Measurements from ENCODE around the gene C16orf90. TPM values are rescaled to one million over a fixed set of nuclear protein-coding genes. Genes with fewer than 3 reads are reported as not detected.

Gene C16orf90
- total RNA-seq, 1 experiment from 2014 or later: not detected

DNA sequence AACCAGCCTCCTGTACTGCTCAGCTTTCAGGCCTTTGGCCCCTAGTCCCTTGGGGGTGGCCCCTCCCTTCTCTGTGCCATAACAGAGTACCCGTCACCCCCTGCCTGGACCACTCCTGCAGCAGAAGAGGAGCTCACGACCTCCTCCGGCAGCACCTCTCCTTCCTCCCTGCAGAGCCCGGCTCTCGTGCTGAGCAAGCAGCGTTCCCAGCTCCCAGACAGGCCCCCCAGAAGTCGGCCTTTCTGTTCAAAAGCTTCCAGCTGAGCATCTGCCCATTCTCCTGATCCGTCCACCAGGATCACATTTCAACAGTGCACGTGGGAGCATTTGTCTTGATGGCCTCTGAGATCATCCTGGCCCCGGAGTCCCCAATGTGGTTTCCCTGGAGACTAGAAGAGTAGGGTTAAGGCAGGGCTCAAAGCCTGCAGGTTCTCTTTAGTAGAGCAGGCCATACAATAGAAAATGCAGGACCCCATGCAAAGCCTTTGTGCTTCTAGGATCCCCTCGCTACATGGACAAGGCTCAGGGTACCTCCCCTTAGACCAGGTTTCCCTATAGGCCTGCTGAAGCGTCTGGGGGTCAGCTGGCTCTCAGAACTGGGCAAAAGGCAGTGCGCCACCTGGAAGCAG is 46.4 kb upstream of the C16orf90 start:
- Histone ChIP-seq H3K9me3 (ENCODE audit: low read length) (no peaks in the 10 kb centered on the region), H4K20me1 (ENCODE audit: low read length) (no peaks in the 10 kb centered on the region), H3F3A (ENCODE audit: low read length, unreplicated experiment) (no peaks in the 10 kb centered on the region), H2AFZ (ENCODE audit: low read length) (no peak overlapping the region), H3K27ac (ENCODE audit: low read length) (no peak overlapping the region), H3K9me2 (replicated peaks; ENCODE audit: low read length) (no peaks in the 10 kb centered on the region), H3K27me3 (ENCODE audit: low read length) (no peaks in the 10 kb centered on the region), H3K9ac (ENCODE audit: low read length) (no peak overlapping the region), H3K4me1 (ENCODE audit: insufficient read depth, low read length) (no peaks in the 10 kb centered on the region), H3K4me2 (ENCODE audit: low read length) (no peak overlapping the region), H3K4me3 (ENCODE audit: low read length) (no peak overlapping the region), H3K36me3 (ENCODE audit: low read depth, low read length) (no peaks in the 10 kb centered on the region), H3K79me2 (ENCODE audit: low read length) (no peaks in the 10 kb centered on the region)
- ChIA-PET CTCF (no interaction called here), POLR2A (ENCODE audit: unreplicated experiment) (no interaction called here)
- no TSS peak for BruUV-seq (replicated peaks)
- intact Hi-C loops (cut with micrococcal nuclease): no loop called here
- DNase-seq (no peak), ATAC-seq (no peak)
- TF ChIP-seq, protein P1, sequence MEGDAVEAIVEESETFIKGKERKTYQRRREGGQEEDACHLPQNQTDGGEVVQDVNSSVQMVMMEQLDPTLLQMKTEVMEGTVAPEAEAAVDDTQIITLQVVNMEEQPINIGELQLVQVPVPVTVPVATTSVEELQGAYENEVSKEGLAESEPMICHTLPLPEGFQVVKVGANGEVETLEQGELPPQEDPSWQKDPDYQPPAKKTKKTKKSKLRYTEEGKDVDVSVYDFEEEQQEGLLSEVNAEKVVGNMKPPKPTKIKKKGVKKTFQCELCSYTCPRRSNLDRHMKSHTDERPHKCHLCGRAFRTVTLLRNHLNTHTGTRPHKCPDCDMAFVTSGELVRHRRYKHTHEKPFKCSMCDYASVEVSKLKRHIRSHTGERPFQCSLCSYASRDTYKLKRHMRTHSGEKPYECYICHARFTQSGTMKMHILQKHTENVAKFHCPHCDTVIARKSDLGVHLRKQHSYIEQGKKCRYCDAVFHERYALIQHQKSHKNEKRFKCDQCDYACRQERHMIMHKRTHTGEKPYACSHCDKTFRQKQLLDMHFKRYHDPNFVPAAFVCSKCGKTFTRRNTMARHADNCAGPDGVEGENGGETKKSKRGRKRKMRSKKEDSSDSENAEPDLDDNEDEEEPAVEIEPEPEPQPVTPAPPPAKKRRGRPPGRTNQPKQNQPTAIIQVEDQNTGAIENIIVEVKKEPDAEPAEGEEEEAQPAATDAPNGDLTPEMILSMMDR (conservative IDR thresholded peaks at IDR 0.05; ENCODE audit: low read depth, low read length): no peak
- no peak for TF ChIP-seq EZH2phosphoT487 (IDR thresholded peaks at IDR 0.05; ENCODE audit: borderline replicate concordance, low read length)

DNA sequence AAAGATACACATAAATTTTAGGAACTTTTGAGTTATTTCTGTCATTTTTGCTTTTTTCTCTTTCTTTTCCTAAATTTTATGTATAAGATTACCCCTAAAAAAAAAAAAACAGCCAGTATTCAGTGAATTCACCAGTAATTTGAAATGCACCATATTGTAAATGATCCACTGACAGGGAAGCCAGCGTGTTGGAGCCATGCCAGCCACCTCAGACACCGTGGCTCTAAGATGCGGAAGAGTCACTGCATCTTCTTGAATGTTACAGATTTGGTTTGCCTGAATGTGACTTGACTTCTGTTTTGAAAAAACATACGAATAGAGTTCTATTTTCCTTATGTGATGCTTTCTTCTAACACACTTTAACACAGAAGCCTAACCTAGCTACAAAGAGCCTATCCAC is 42.9 kb upstream of the C16orf90 start:
- H3K9me3 ChIP-seq (ENCODE audit: low read length): no peaks in the 10 kb centered on the region
- H3K36me3 ChIP-seq (ENCODE audit: low read depth, low read length): no peaks in the 10 kb centered on the region
- ChIA-PET CTCF (no interaction called here), POLR2A (ENCODE audit: unreplicated experiment) (no interaction called here)
- H3K4me3 ChIP-seq (ENCODE audit: low read length): no peak overlapping the region
- no peaks in the 10 kb centered on the region for H3K4me1 ChIP-seq (ENCODE audit: insufficient read depth, low read length)
- DNase-seq (no peak), ATAC-seq (no peak)
- no peaks in the 10 kb centered on the region for H4K20me1 ChIP-seq (ENCODE audit: low read length)
- H2AFZ ChIP-seq (ENCODE audit: low read length): no peak overlapping the region
- H3K27ac ChIP-seq (ENCODE audit: low read length): no peak overlapping the region
- H3K4me2 ChIP-seq (ENCODE audit: low read length): no peak overlapping the region
- H3K79me2 ChIP-seq (ENCODE audit: low read length): no peaks in the 10 kb centered on the region
- no peaks in the 10 kb centered on the region for H3K9me2 ChIP-seq (replicated peaks; ENCODE audit: low read length)
- TF ChIP-seq, protein P1 (conservative IDR thresholded peaks at IDR 0.05; ENCODE audit: low read depth, low read length): no peak
- TF ChIP-seq EZH2 (IDR thresholded peaks at IDR 0.05; ENCODE audit: low read length, unreplicated experiment): no peak
- no peak for TF ChIP-seq EZH2phosphoT487 (IDR thresholded peaks at IDR 0.05; ENCODE audit: borderline replicate concordance, low read length)
- no peak overlapping the region for H3K9ac ChIP-seq (ENCODE audit: low read length)
- intact Hi-C loops (cut with micrococcal nuclease): no loop called here
- no peaks in the 10 kb centered on the region for H3K27me3 ChIP-seq (ENCODE audit: low read length)
- BruUV-seq (replicated peaks): no TSS peak
- no peaks in the 10 kb centered on the region for H3F3A ChIP-seq (ENCODE audit: low read length, unreplicated experiment)

DNA sequence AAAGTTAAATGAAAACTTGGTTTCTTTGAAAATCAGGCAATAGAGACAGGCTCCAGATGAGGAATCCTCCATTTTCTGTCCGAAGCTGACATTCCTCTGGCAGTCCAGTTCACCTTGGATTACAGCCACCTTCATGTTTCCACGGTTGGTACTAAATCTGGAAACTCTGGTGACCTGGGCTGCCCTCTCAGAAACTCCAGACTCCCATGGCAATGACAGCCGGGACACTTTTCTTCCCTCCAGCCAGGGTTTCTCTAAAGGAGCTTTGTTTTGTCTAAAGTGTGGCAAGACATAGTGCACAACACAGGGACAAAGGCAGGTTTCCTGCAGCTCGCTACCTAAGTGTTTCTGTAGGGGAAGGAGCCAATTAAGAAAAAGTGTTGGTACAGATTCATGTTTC is 41.6 kb upstream of the C16orf90 start:
- H3K4me1 ChIP-seq (ENCODE audit: insufficient read depth, low read length): no peaks in the 10 kb centered on the region
- no peak for TF ChIP-seq EZH2 (IDR thresholded peaks at IDR 0.05; ENCODE audit: low read length, unreplicated experiment)
- no peak for ATAC-seq
- no peak overlapping the region for H3K9ac ChIP-seq (ENCODE audit: low read length)
- ChIA-PET POLR2A (ENCODE audit: unreplicated experiment) (no interaction called here), CTCF (no interaction called here)
- H3K9me2 ChIP-seq (replicated peaks; ENCODE audit: low read length): no peaks in the 10 kb centered on the region
- H2AFZ ChIP-seq (ENCODE audit: low read length): no peak overlapping the region
- H3K27ac ChIP-seq (ENCODE audit: low read length): no peak overlapping the region
- no TSS peak for BruUV-seq (replicated peaks)
- intact Hi-C loops (cut with micrococcal nuclease): no loop called here
- no peaks in the 10 kb centered on the region for H3K36me3 ChIP-seq (ENCODE audit: low read depth, low read length)
- no peak for DNase-seq
- H3K27me3 ChIP-seq (ENCODE audit: low read length): no peaks in the 10 kb centered on the region
- H3K4me3 ChIP-seq (ENCODE audit: low read length): no peak overlapping the region
- H3K4me2 ChIP-seq (ENCODE audit: low read length): no peak overlapping the region
- no peaks in the 10 kb centered on the region for H4K20me1 ChIP-seq (ENCODE audit: low read length)
- no peaks in the 10 kb centered on the region for H3K9me3 ChIP-seq (ENCODE audit: low read length)
- H3K79me2 ChIP-seq (ENCODE audit: low read length): no peaks in the 10 kb centered on the region
- H3F3A ChIP-seq (ENCODE audit: low read length, unreplicated experiment): no peaks in the 10 kb centered on the region

Data from PC-3 (cell line).